Loucy (cell line): ENCODE measurements around the gene NKAIN2.

ENCODE experiments used
- H2AFZ ChIP-seq: fragments of 200-600 bp; sonication (generic); 2 replicates; pipeline ENCODE4 v1.6.0; 2016; ENCODE audit warnings: antibody characterized with exemption, mild to moderate bottlenecking, low read length, moderate library complexity
- H3F3A ChIP-seq: fragments of 200-600 bp; 2 replicates; pipeline ENCODE4 v1.6.0; 2016; ENCODE audit warnings: antibody characterized with exemption, low read depth, mild to moderate bottlenecking
- H3K27me3 ChIP-seq: fragments of 200-600 bp; sonication (generic); 2 replicates; pipeline ENCODE4 v1.6.1; 2014; ENCODE audit warnings: low read length, mild to moderate bottlenecking; ENCODE audit not compliant: insufficient read depth, poor library complexity, severe bottlenecking
- H3K36me3 ChIP-seq: fragments of 200-600 bp; sonication (generic); 2 replicates; pipeline ENCODE4 v1.6.1; 2016; ENCODE audit warnings: low read length; ENCODE audit not compliant: insufficient read depth
- H3K4me1 ChIP-seq: fragments of 200-600 bp; sonication (generic); 2 replicates; pipeline ENCODE4 v1.5.1; 2014; ENCODE audit warnings: low read length, mild to moderate bottlenecking; ENCODE audit not compliant: insufficient read depth, poor library complexity, severe bottlenecking
- H3K4me2 ChIP-seq: fragments of 200-600 bp; sonication (generic); 2 replicates; pipeline ENCODE4 v1.6.0; 2014; ENCODE audit warnings: antibody characterized with exemption, low read length, low read depth, mild to moderate bottlenecking; ENCODE audit not compliant: poor library complexity, severe bottlenecking
- H3K4me3 ChIP-seq: fragments of 200-600 bp; sonication (generic); 2 replicates; pipeline ENCODE4 v1.5.1; 2014; ENCODE audit warnings: low read length, mild to moderate bottlenecking, mixed read lengths; ENCODE audit not compliant: poor library complexity, severe bottlenecking
- H3K79me2 ChIP-seq: fragments of 200-600 bp; sonication (generic); 2 replicates; pipeline ENCODE4 v1.6.1; 2014; ENCODE audit warnings: low read length; ENCODE audit not compliant: insufficient read depth
- H3K9ac ChIP-seq: fragments of 200-600 bp; sonication (generic); 2 replicates; pipeline ENCODE4 v1.6.0; 2014; ENCODE audit warnings: mild to moderate bottlenecking, low read depth, low read length, moderate library complexity; ENCODE audit not compliant: poor library complexity, severe bottlenecking
- H3K9me2 ChIP-seq: fragments of 200-600 bp; sonication (generic); replicated peaks from 2 replicates; pipeline ENCODE4 v1.6.1; 2016; ENCODE audit warnings: low read depth, low read length, mixed read lengths
- H3K9me3 ChIP-seq: fragments of 200-600 bp; sonication (generic); 2 replicates; pipeline ENCODE4 v1.6.1; 2014; ENCODE audit warnings: mild to moderate bottlenecking, antibody characterized with exemption, low read length, low read depth; ENCODE audit not compliant: insufficient read depth
- H4K20me1 ChIP-seq: fragments of 200-600 bp; sonication (generic); 2 replicates; pipeline ENCODE4 v1.6.0; 2014; ENCODE audit warnings: antibody characterized with exemption, low read length, mild to moderate bottlenecking; ENCODE audit not compliant: insufficient read depth, poor library complexity, severe bottlenecking
- CTCF ChIP-seq: fragments of 200-600 bp; sonication (generic); conservative IDR thresholded peaks from 2 replicates; pipeline ENCODE4 v1.5.1; 2014; ENCODE audit warnings: mild to moderate bottlenecking, antibody characterized with exemption, low read length
- EZH2phosphoT487 ChIP-seq: fragments of 200-600 bp; IDR thresholded peaks from 2 replicates; pipeline ENCODE4 v1.6.1; 2018; ENCODE audit warnings: antibody characterized with exemption, mild to moderate bottlenecking, moderate library complexity, borderline replicate concordance

The NKAIN2 gene

DNA sequence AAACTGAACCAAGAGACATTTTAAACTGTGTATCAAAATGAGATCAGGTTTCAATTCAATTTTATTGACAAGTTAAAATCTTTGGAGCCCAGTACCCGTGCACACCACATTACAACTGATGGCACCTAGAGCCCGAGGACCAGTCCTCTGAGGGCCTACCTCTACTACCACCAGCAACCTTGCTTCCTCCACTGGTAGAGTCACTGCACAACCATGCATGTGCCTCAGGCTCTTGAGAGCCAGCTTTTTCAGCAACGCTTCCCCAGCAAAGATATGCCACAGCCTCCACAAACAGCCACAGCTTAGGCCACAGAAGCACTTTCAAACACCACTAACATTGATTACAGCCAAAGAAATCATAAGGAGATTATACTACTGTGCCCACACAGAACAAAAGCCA lies 830.0 kb downstream of the NKAIN2 start:
- Histone ChIP-seq H3F3A (no peaks in the 10 kb centered on the region), H3K9ac (no peak overlapping the region), H4K20me1 (no peaks in the 10 kb centered on the region), H3K4me2 (no peak overlapping the region), H3K9me3 (no peaks in the 10 kb centered on the region), H3K27me3 (no peaks in the 10 kb centered on the region), H3K9me2 (no peaks in the 10 kb centered on the region), H3K4me1 (no peaks in the 10 kb centered on the region), H3K4me3 (no peak overlapping the region), H3K36me3 (no peaks in the 10 kb centered on the region), H2AFZ (no peak overlapping the region), H3K79me2 (no peaks in the 10 kb centered on the region)
- TF ChIP-seq CTCF (no peak), EZH2phosphoT487 (no peak)

DNA sequence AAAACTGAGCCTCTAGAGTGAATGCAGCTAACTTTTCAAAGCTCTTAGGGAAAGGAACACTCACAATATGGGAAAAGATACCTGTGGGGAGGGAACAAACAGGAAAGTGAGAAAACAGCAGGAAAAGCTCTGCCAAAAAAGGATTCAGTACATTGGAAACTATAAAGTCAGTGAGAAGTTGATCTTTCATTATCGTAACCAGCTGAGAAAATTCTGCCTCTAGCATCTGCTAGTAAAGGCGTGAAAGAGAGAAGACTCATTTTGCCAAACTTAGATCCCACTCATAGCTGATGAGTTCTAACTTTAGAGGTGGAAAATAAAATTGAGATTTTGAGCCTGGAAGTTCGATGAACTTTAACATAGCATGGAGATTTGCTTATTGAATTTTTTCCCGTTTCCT lies 836.8 kb downstream of the NKAIN2 start:
- TF ChIP-seq EZH2phosphoT487: no peak
- TF ChIP-seq CTCF: no peak
- Histone ChIP-seq H3K9me2 (no peaks in the 10 kb centered on the region), H3K4me2 (no peak overlapping the region), H2AFZ (no peak overlapping the region), H3K36me3 (no peaks in the 10 kb centered on the region), H3K9me3 (no peaks in the 10 kb centered on the region), H3K4me1 (no peaks in the 10 kb centered on the region), H3K9ac (no peak overlapping the region), H3K4me3 (no peak overlapping the region), H3K27me3 (no peaks in the 10 kb centered on the region), H3K79me2 (no peaks in the 10 kb centered on the region), H4K20me1 (no peaks in the 10 kb centered on the region), H3F3A (no peaks in the 10 kb centered on the region)

DNA sequence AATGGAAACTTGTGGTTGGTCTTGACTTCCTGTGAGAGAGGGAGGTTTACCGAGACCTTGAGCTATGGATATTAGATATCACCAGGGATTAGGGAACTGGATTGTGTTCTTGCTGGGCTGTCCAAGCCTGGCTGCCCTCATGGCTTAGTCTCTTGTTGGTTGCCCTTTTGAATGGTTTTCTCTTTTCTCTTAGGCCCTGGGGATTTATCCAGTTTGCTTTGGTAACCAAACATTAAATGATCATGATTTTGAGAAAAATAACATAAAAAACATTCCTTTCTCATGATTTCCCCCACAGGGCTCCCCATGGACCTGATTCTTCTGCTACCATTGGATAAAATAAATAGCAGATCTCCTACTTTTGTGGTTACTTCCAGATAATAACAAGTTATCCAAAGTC lies 852.2 kb downstream of the NKAIN2 start:
- H3K4me2 ChIP-seq: no peak overlapping the region
- TF ChIP-seq CTCF (no peak), EZH2phosphoT487 (no peak)
- no peaks in the 10 kb centered on the region for H3F3A ChIP-seq
- no peaks in the 10 kb centered on the region for H4K20me1 ChIP-seq
- H3K9ac ChIP-seq: no peak overlapping the region
- H2AFZ ChIP-seq: no peak overlapping the region
- H3K79me2 ChIP-seq: no peaks in the 10 kb centered on the region
- H3K4me1 ChIP-seq: no peaks in the 10 kb centered on the region
- H3K27me3 ChIP-seq: no peaks in the 10 kb centered on the region
- no peaks in the 10 kb centered on the region for H3K9me3 ChIP-seq
- no peaks in the 10 kb centered on the region for H3K9me2 ChIP-seq
- no peaks in the 10 kb centered on the region for H3K36me3 ChIP-seq
- H3K4me3 ChIP-seq: no peak overlapping the region
